ENCODE results near the gene KRTAP3-2. TPM values are rescaled to one million over a fixed set of nuclear protein-coding genes. Genes with fewer than 3 reads are reported as not detected.

KRTAP3-2 gene
- total RNA-seq, 1 donor from 2014 or later: not detected

DNA sequence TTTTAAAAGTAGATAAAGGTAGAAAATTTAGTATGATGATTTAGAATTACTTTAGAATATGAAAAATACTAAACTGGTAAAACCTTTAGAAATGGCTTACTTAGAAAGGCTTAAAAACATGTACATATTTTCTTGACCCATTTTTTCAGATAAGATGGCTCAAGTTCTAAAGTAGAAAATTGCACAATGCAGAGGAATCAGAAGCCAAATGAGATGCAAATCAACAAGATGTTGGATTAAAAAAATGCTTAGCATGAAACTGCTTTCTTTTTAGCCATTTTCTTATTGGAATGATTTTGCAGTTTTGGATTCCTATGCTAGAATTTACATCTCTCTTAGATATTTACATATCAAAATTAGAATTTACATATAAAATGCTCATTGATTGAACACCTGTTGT is 10.7 kb upstream of the KRTAP3-2 start:
- no peak for DNase-seq (ENCODE audit: low spot score)

- no peak for DNase-seq (ENCODE audit: low spot score)
Observed at GRCh38 chr17:41009936-41010335, 10.2 kb upstream of the KRTAP3-2 start.

- no peak for DNase-seq (ENCODE audit: low spot score)
Observed at GRCh38 chr17:41009301-41009760, 9.6 kb upstream of the KRTAP3-2 start.

- DNase-seq (ENCODE audit: low spot score): no peak
Observed at GRCh38 chr17:41008811-41009210, 9.1 kb upstream of the KRTAP3-2 start, which contains the start of gene KRTAP3-1. TSS of gene KRTAP3-1 (minus strand) at chr17:41009128. CDS start at chr17:41009074, 54 bp downstream.

DNA sequence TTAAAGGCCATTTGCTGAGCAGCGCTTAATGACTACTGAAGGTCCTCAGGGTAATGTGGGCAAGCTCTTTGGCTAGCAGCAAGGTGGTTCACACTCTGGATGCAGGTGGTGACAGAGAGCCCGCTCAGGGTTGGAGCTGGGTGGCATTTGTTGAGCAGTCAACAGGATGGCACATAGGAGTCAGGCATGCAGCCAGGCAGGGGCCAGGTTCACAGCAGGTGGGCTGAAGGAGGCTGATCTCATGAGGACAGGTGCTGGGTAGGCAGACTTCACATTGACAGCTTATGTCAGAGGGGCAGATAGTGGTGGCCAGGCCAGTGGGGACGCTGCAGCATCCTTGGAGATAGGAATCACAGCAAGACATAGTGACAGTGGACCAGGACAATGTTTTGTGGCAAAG is 4.7 kb upstream of the KRTAP3-2 start:
- DNase-seq (ENCODE audit: low spot score): no peak

GRCh38 chr17:41003926-41004325 is 4.2 kb upstream of the KRTAP3-2 start:
- DNase-seq (ENCODE audit: low spot score): no peak

- no peak for DNase-seq (ENCODE audit: low spot score)
Observed at GRCh38 chr17:41002814-41003213, 3.1 kb upstream of the KRTAP3-2 start.

DNA sequence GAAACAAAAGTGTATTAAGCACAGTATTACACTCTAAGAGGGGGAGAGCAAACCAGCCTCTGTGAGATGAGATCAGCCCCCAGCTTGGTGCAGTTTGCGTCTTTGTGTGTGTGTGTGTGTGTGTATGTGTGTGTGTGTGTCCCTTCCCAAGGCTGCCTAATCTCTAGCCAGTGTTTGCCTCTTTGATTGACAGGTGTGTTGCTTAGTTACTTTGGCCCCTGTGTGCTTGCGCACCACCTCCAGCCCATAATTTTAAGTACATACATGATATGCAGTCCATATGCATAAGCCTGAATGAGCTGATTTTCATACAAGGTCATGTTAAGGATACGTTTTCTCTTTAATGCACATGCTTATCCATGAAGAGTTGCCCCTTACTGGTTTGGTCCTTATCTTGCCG is 2.1 kb upstream of the KRTAP3-2 start:
- no peak for DNase-seq (ENCODE audit: low spot score)

- DNase-seq (ENCODE audit: low spot score): no peak
Observed at GRCh38 chr17:40997361-40997760, 2.3 kb downstream of the KRTAP3-2 start.

DNA sequence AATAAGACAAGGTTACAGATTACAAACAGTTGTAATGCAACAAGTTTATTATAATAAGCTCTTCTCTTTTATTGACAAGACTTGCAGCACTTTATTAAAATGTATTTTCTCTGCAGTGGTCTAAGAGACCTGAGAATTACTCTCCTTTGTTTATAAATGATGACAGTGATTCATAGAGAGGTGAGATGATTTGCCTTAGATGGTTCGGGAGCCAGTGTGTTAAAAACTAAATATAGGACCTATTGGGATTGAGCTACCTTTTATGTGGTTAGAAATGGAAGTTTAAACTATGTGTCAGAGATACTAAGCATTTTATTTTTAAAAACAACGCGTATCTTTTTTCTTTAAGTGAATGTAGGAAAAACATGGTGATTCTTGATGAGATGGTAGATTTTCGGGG is 2.9 kb downstream of the KRTAP3-2 start:
- no peak for DNase-seq (ENCODE audit: low spot score)

GRCh38 chr17:40995116-40995515 is 4.6 kb downstream of the KRTAP3-2 start:
- no peak for DNase-seq (ENCODE audit: low spot score)

- DNase-seq (ENCODE audit: low spot score): no peak
Observed at GRCh38 chr17:40993839-40994238, 5.9 kb downstream of the KRTAP3-2 start, which contains the start of gene KRTAP3-3. TSS of gene KRTAP3-3 (minus strand) at chr17:40994164. CDS start at chr17:40994097, 67 bp downstream.

GRCh38 chr17:40993084-40993483 is 6.6 kb downstream of the KRTAP3-2 start:
- DNase-seq (ENCODE audit: low spot score): no peak

- DNase-seq (ENCODE audit: low spot score): no peak
Observed at GRCh38 chr17:40992666-40993065, 7.0 kb downstream of the KRTAP3-2 start.

GRCh38 chr17:40986920-40987319 is 12.8 kb downstream of the KRTAP3-2 start:
- DNase-seq (ENCODE audit: low spot score): no peak

GRCh38 chr17:40984226-40984625 is 15.5 kb downstream of the KRTAP3-2 start, which contains the start of gene KRT40:
TSS of gene KRT40 (minus strand) at chr17:40984326. CDS start at chr17:40984273, 53 bp downstream.
- no peak for DNase-seq (ENCODE audit: low spot score)

DNA sequence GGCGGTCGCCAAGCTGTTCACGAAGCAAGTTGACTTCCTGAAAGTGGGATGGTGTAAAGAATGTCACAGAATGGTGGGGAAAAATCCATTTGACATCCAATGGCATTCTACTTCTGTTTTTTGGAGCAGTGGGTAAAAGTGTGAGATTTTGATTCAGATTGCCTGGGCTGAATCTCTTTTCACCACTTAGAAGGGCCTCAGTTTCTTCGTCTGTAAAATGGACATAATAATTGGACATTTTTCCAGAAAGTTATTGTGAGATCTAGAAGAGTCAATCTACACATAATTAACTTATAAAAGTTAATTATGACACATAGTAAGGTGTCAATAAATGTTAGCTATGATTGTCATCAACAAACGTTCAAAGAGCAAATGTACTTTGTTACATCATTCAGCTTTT is 18.6 kb downstream of the KRTAP3-2 start:
- DNase-seq (ENCODE audit: low spot score): no peak

- no peak for DNase-seq (ENCODE audit: low spot score)
Observed at GRCh38 chr17:40980596-40980995, 19.1 kb downstream of the KRTAP3-2 start.

- no peak for DNase-seq (ENCODE audit: low spot score)
Observed at GRCh38 chr17:40980117-40980516, 19.6 kb downstream of the KRTAP3-2 start.

DNA sequence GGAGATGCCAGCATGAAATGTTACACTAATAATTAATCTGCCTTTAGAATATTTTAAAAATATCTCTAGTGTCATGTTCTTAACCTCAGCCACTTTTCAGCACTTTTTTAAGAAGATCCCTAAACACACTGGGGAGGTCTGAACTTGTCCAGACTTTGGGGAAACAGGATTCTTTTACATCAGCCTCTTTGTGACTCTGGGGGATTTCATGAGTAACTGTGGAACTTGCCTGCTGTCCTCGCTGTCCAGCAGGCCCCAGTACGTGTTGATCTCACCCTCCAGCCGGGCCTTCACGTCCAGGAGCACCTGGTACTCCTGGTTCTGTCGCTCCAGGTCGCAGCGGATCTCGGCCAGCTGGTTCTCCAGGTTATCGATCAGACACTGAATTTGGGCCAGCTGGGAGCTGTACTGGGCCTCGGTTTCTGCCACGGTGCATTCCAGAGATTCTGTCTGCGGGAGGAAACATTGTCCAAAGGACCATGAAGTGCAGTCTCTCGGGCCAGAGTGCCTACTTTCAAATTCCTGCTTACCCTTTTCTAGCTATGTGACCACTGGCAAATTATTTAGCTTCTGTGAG is 21.0 kb downstream of the KRTAP3-2 start:
- no peak for DNase-seq (ENCODE audit: low spot score)

- DNase-seq (ENCODE audit: low spot score): no peak
Observed at GRCh38 chr17:40975516-40975915, 24.2 kb downstream of the KRTAP3-2 start.

GRCh38 chr17:40974366-40974765 is 25.3 kb downstream of the KRTAP3-2 start:
- DNase-seq (ENCODE audit: low spot score): no peak

- DNase-seq (ENCODE audit: low spot score): no peak
Observed at GRCh38 chr17:40967582-40967981, 32.1 kb downstream of the KRTAP3-2 start.

All from mesenteric fat pad (tissue), 1 donor.